ENCODE measurements around the gene GNG2.

DNA sequence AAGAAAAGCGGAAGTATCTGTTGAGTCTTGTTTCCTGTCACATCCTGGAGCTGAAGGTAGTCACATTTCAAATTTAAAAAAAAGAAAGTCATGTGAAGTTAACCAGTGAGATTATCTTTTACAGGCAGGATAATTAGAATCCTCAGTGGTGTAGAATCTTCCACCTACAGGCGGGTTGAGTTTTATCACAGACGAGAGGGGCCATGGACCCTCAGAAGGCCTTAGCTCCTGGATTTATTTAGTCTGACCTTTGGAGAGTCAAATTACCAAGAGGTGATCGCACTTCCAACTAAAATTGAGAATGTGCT, 13.0 kb upstream of the GNG2 start:
- TF ChIP-seq, protein P1, sequence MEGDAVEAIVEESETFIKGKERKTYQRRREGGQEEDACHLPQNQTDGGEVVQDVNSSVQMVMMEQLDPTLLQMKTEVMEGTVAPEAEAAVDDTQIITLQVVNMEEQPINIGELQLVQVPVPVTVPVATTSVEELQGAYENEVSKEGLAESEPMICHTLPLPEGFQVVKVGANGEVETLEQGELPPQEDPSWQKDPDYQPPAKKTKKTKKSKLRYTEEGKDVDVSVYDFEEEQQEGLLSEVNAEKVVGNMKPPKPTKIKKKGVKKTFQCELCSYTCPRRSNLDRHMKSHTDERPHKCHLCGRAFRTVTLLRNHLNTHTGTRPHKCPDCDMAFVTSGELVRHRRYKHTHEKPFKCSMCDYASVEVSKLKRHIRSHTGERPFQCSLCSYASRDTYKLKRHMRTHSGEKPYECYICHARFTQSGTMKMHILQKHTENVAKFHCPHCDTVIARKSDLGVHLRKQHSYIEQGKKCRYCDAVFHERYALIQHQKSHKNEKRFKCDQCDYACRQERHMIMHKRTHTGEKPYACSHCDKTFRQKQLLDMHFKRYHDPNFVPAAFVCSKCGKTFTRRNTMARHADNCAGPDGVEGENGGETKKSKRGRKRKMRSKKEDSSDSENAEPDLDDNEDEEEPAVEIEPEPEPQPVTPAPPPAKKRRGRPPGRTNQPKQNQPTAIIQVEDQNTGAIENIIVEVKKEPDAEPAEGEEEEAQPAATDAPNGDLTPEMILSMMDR (IDR thresholded peaks at IDR 0.05; ENCODE audit: low read depth, low read length, poor library complexity, severe bottlenecking): no peak
- TF ChIP-seq EZH2phosphoT487 (IDR thresholded peaks at IDR 0.05; ENCODE audit: borderline replicate concordance, low read length): no peak
